Keratinocyte (primary cell): ENCODE results near the gene H1-8. TPM values are rescaled to one million over a fixed set of nuclear protein-coding genes. Genes with fewer than 3 reads are reported as not detected.

Experiments used
- DNase-seq: peaks from one replicate; pipeline ENCODE4 v3.0.0-alpha.2; 2011; ENCODE audit warnings: low read depth, missing footprints, low spot score
- FAIRE-seq: peaks from 2 replicates; lab custom pipeline; 2011; peaks lifted over from hg19 to GRCh38; lab: Jason Lieb, UNC
- H2AFZ ChIP-seq: 2 replicates; pipeline ENCODE4 v1.6.0; 2012; ENCODE audit warnings: low read length, control low read depth, inconsistent platforms; ENCODE audit not compliant: control insufficient read depth
- H3K27ac ChIP-seq: 2 replicates; pipeline ENCODE4 v1.5.1; 2011; ENCODE audit warnings: low read length; ENCODE audit not compliant: control insufficient read depth, insufficient read depth
- H3K27me3 ChIP-seq: 3 replicates; pipeline ENCODE4 v1.6.0; 2011; ENCODE audit warnings: low read length; ENCODE audit not compliant: control insufficient read depth, insufficient read depth; ENCODE audit errors: extremely low read depth
- H3K36me3 ChIP-seq, 2 experiments: 2 replicates in 1 of 2; 3 replicates in 1 of 2; pipeline ENCODE4 v1.5.1; 2011; ENCODE audit warnings: low read length in 2 of 2, mild to moderate bottlenecking in 1 of 2; ENCODE audit not compliant: control insufficient read depth in 2 of 2, insufficient read depth in 2 of 2; ENCODE audit errors: extremely low read depth in 1 of 2
- H3K4me1 ChIP-seq: 3 replicates; pipeline ENCODE4 v1.5.1; 2011; ENCODE audit warnings: low read length; ENCODE audit not compliant: control insufficient read depth, insufficient read depth; ENCODE audit errors: extremely low read depth
- H3K4me2 ChIP-seq: 3 replicates; pipeline ENCODE4 v1.6.0; 2011; ENCODE audit warnings: low read depth, low read length; ENCODE audit not compliant: control insufficient read depth, insufficient read depth; ENCODE audit errors: extremely low read depth
- H3K4me3 ChIP-seq, 3 experiments: fragments of 200-600 bp in 1 of 3; sonication (generic) in 1 of 3; 2 replicates in 2 of 3; 3 replicates in 1 of 3; pipeline ENCODE4 v1.5.1; 2011 to 2016; ENCODE audit warnings: low read length in 3 of 3, mild to moderate bottlenecking in 3 of 3, control low read depth in 2 of 3, inconsistent platforms in 1 of 3, low read depth in 1 of 3, mixed read lengths in 1 of 3, mixed run types in 1 of 3, moderate library complexity in 1 of 3; ENCODE audit not compliant: control insufficient read depth in 2 of 3, insufficient read depth in 2 of 3; ENCODE audit errors: extremely low read depth in 1 of 3
- H3K79me2 ChIP-seq: 2 replicates; pipeline ENCODE4 v1.6.0; 2012; ENCODE audit warnings: low read length; ENCODE audit not compliant: control insufficient read depth, insufficient read depth
- H3K9ac ChIP-seq: 3 replicates; pipeline ENCODE4 v1.6.0; 2011; ENCODE audit warnings: low read length; ENCODE audit not compliant: control insufficient read depth, insufficient read depth; ENCODE audit errors: extremely low read depth
- H3K9me1 ChIP-seq: 3 replicates; pipeline ENCODE4 v1.6.0; 2011; ENCODE audit warnings: low read length; ENCODE audit not compliant: control insufficient read depth, insufficient read depth; ENCODE audit errors: extremely low read depth
- H3K9me3 ChIP-seq: 2 replicates; pipeline ENCODE4 v1.5.1; 2012; ENCODE audit warnings: low read depth, low read length; ENCODE audit not compliant: control insufficient read depth
- H4K20me1 ChIP-seq: 3 replicates; pipeline ENCODE4 v1.6.0; 2011; ENCODE audit warnings: low read length; ENCODE audit not compliant: control insufficient read depth, insufficient read depth; ENCODE audit errors: extremely low read depth
- EZH2 ChIP-seq: IDR thresholded peaks from one replicate; pipeline ENCODE4 v1.6.1; 2012; ENCODE audit warnings: inconsistent platforms, mild to moderate bottlenecking, low read length, moderate library complexity
- dilution Hi-C: fragments of 300-500 bp; cut with MboI; formaldehyde crosslinking; loops from one replicate; pipeline ENCODE4 v1.7.0; 2020; ENCODE audit warnings: low sequenced_read_pairs; ENCODE audit not compliant: extremely low pct_ligation_motif_present
- polyA plus RNA-seq, 5 experiments: library from polyadenylated mRNA; depleted of rRNA in 3 of 5; stranded (reverse) in 3 of 5; stranded (forward) in 1 of 5; unstranded in 1 of 5; fragments of >200 nt; gene quantifications; 1 replicate in 1 of 5; 2 replicates in 3 of 5; 3 replicates in 1 of 5; pipeline versions ENCODE4 v1.2.1 to v1.2.3, GENCODE V29; 2011 to 2012; ENCODE audit warnings: missing spikeins in 2 of 5, low read depth in 1 of 5, low replicate concordance in 1 of 5
- TF ChIP-seq, protein P1 (sequence below), 3 experiments: IDR thresholded peaks in 1 of 3; conservative IDR thresholded peaks in 1 of 3; optimal IDR thresholded peaks in 1 of 3; 2 replicates in 2 of 3; 3 replicates in 1 of 3; pipeline versions ENCODE3 to v1.5.1; 2011; ENCODE audit warnings: low read length in 3 of 3, mild to moderate bottlenecking in 3 of 3, moderate library complexity in 2 of 3, control low read depth in 1 of 3, inconsistent platforms in 1 of 3; ENCODE audit not compliant: insufficient read depth in 2 of 3; ENCODE audit errors: extremely low read depth in 1 of 3

Gene H1-8
- polyA plus RNA-seq, 1 donor (not counting 4 experiments of a cell fraction or from before 2014, with no cell fraction given) = not detected

GRCh38 chr3:129540776-129541516, 2.0 kb upstream of the H1-8 start:
- no peaks in the 10 kb centered on the region for H3K27me3 ChIP-seq
- no peaks in the 10 kb centered on the region for H3K36me3 ChIP-seq
- no peak for DNase-seq
- H3K4me2 ChIP-seq = no peak overlapping the region
- dilution Hi-C loops = no loop called here
- no peaks in the 10 kb centered on the region for H4K20me1 ChIP-seq
- no peak overlapping the region for H3K27ac ChIP-seq
- H3K79me2 ChIP-seq = no peaks in the 10 kb centered on the region
- H2AFZ ChIP-seq = no peak overlapping the region
- no peak overlapping the region for H3K4me3 ChIP-seq
- no peaks in the 10 kb centered on the region for H3K9me3 ChIP-seq
- no peaks in the 10 kb centered on the region for H3K4me1 ChIP-seq
- no peaks in the 10 kb centered on the region for H3K9me1 ChIP-seq
- no peak for FAIRE-seq
- no peak overlapping the region for H3K9ac ChIP-seq
- no peak for TF ChIP-seq EZH2
- TF ChIP-seq, protein P1, sequence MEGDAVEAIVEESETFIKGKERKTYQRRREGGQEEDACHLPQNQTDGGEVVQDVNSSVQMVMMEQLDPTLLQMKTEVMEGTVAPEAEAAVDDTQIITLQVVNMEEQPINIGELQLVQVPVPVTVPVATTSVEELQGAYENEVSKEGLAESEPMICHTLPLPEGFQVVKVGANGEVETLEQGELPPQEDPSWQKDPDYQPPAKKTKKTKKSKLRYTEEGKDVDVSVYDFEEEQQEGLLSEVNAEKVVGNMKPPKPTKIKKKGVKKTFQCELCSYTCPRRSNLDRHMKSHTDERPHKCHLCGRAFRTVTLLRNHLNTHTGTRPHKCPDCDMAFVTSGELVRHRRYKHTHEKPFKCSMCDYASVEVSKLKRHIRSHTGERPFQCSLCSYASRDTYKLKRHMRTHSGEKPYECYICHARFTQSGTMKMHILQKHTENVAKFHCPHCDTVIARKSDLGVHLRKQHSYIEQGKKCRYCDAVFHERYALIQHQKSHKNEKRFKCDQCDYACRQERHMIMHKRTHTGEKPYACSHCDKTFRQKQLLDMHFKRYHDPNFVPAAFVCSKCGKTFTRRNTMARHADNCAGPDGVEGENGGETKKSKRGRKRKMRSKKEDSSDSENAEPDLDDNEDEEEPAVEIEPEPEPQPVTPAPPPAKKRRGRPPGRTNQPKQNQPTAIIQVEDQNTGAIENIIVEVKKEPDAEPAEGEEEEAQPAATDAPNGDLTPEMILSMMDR (optimal IDR thresholded peaks at IDR 0.05 in 1 of 3, IDR thresholded peaks at IDR 0.05 in 1 of 3, conservative IDR thresholded peaks at IDR 0.05 in 1 of 3; ENCODE audit: extremely low read depth in 1 of 3, insufficient read depth in 2 of 3, low read length in 3 of 3) = no peak

- H3K9ac ChIP-seq = no peak overlapping the region
- H3K9me1 ChIP-seq = no peaks in the 10 kb centered on the region
- no peak for FAIRE-seq
Observed at GRCh38 chr3:129542747-129543146, 228 bp upstream of the H1-8 start.

More at GRCh38 chr3:129542747-129543146, 228 bp upstream of the H1-8 start:
- H3K36me3 ChIP-seq = no peaks in the 10 kb centered on the region
- no peaks in the 10 kb centered on the region for H3K79me2 ChIP-seq
- DNase-seq = no peak
- dilution Hi-C loops = no loop called here
- H3K27me3 ChIP-seq = no peaks in the 10 kb centered on the region
- no peak overlapping the region for H2AFZ ChIP-seq
- H3K4me2 ChIP-seq = no peak overlapping the region
- no peak overlapping the region for H3K27ac ChIP-seq
- no peak for TF ChIP-seq EZH2
- TF ChIP-seq, protein P1 (optimal IDR thresholded peaks at IDR 0.05 in 1 of 3, IDR thresholded peaks at IDR 0.05 in 1 of 3, conservative IDR thresholded peaks at IDR 0.05 in 1 of 3; ENCODE audit: extremely low read depth in 1 of 3, insufficient read depth in 2 of 3, low read length in 3 of 3) = no peak
- no peaks in the 10 kb centered on the region for H4K20me1 ChIP-seq
- H3K4me1 ChIP-seq = no peaks in the 10 kb centered on the region
- H3K9me3 ChIP-seq = no peaks in the 10 kb centered on the region
- no peak overlapping the region for H3K4me3 ChIP-seq
